Loucy (cell line): ENCODE results near the gene SVEP1.

ENCODE experiments used
- H2AFZ ChIP-seq: fragments of 200-600 bp; sonication (generic); 2 replicates; pipeline ENCODE4 v1.6.0; 2016; ENCODE audit warnings: antibody characterized with exemption, mild to moderate bottlenecking, low read length, moderate library complexity
- H3F3A ChIP-seq: fragments of 200-600 bp; 2 replicates; pipeline ENCODE4 v1.6.0; 2016; ENCODE audit warnings: antibody characterized with exemption, low read depth, mild to moderate bottlenecking
- H3K27me3 ChIP-seq: fragments of 200-600 bp; sonication (generic); 2 replicates; pipeline ENCODE4 v1.6.1; 2014; ENCODE audit warnings: low read length, mild to moderate bottlenecking; ENCODE audit not compliant: insufficient read depth, poor library complexity, severe bottlenecking
- H3K36me3 ChIP-seq: fragments of 200-600 bp; sonication (generic); 2 replicates; pipeline ENCODE4 v1.6.1; 2016; ENCODE audit warnings: low read length; ENCODE audit not compliant: insufficient read depth
- H3K4me1 ChIP-seq: fragments of 200-600 bp; sonication (generic); 2 replicates; pipeline ENCODE4 v1.5.1; 2014; ENCODE audit warnings: low read length, mild to moderate bottlenecking; ENCODE audit not compliant: insufficient read depth, poor library complexity, severe bottlenecking
- H3K4me2 ChIP-seq: fragments of 200-600 bp; sonication (generic); 2 replicates; pipeline ENCODE4 v1.6.0; 2014; ENCODE audit warnings: antibody characterized with exemption, low read length, low read depth, mild to moderate bottlenecking; ENCODE audit not compliant: poor library complexity, severe bottlenecking
- H3K4me3 ChIP-seq: fragments of 200-600 bp; sonication (generic); 2 replicates; pipeline ENCODE4 v1.5.1; 2014; ENCODE audit warnings: low read length, mild to moderate bottlenecking, mixed read lengths; ENCODE audit not compliant: poor library complexity, severe bottlenecking
- H3K79me2 ChIP-seq: fragments of 200-600 bp; sonication (generic); 2 replicates; pipeline ENCODE4 v1.6.1; 2014; ENCODE audit warnings: low read length; ENCODE audit not compliant: insufficient read depth
- H3K9ac ChIP-seq: fragments of 200-600 bp; sonication (generic); 2 replicates; pipeline ENCODE4 v1.6.0; 2014; ENCODE audit warnings: mild to moderate bottlenecking, low read depth, low read length, moderate library complexity; ENCODE audit not compliant: poor library complexity, severe bottlenecking
- H3K9me2 ChIP-seq: fragments of 200-600 bp; sonication (generic); replicated peaks from 2 replicates; pipeline ENCODE4 v1.6.1; 2016; ENCODE audit warnings: low read depth, low read length, mixed read lengths
- H3K9me3 ChIP-seq: fragments of 200-600 bp; sonication (generic); 2 replicates; pipeline ENCODE4 v1.6.1; 2014; ENCODE audit warnings: mild to moderate bottlenecking, antibody characterized with exemption, low read length, low read depth; ENCODE audit not compliant: insufficient read depth
- H4K20me1 ChIP-seq: fragments of 200-600 bp; sonication (generic); 2 replicates; pipeline ENCODE4 v1.6.0; 2014; ENCODE audit warnings: antibody characterized with exemption, low read length, mild to moderate bottlenecking; ENCODE audit not compliant: insufficient read depth, poor library complexity, severe bottlenecking
- EZH2phosphoT487 ChIP-seq: fragments of 200-600 bp; IDR thresholded peaks from 2 replicates; pipeline ENCODE4 v1.6.1; 2018; ENCODE audit warnings: antibody characterized with exemption, mild to moderate bottlenecking, moderate library complexity, borderline replicate concordance
- TF ChIP-seq, protein P1 (sequence below): fragments of 200-600 bp; sonication (generic); conservative IDR thresholded peaks from 2 replicates; pipeline ENCODE4 v1.5.1; 2014; ENCODE audit warnings: mild to moderate bottlenecking, antibody characterized with exemption, low read length

Gene SVEP1

DNA sequence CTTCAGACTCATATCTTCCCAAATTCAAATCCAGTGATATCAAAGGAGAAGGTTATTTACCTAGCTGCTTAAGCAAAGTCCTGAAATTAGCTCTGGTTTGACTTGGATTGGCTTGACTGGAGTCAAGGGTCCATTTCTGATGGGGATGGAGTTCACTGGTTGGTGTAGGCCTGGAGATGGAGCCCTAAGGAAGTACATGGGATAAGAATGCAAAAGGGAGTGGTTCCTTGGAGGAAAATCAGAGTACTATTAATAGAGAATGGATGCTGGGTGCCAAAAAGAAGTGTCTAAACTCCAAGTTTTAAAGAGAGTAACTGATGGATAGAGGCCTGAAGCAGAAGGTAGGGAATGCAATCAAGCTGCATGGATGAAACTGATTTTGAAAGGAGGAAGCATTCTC is 255.7 kb downstream of the SVEP1 start:
- no peaks in the 10 kb centered on the region for H3K27me3 ChIP-seq
- TF ChIP-seq, protein P1, sequence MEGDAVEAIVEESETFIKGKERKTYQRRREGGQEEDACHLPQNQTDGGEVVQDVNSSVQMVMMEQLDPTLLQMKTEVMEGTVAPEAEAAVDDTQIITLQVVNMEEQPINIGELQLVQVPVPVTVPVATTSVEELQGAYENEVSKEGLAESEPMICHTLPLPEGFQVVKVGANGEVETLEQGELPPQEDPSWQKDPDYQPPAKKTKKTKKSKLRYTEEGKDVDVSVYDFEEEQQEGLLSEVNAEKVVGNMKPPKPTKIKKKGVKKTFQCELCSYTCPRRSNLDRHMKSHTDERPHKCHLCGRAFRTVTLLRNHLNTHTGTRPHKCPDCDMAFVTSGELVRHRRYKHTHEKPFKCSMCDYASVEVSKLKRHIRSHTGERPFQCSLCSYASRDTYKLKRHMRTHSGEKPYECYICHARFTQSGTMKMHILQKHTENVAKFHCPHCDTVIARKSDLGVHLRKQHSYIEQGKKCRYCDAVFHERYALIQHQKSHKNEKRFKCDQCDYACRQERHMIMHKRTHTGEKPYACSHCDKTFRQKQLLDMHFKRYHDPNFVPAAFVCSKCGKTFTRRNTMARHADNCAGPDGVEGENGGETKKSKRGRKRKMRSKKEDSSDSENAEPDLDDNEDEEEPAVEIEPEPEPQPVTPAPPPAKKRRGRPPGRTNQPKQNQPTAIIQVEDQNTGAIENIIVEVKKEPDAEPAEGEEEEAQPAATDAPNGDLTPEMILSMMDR: no peak
- TF ChIP-seq EZH2phosphoT487: no peak
- H3K4me1 ChIP-seq: no peaks in the 10 kb centered on the region
- H3K9me2 ChIP-seq: no peaks in the 10 kb centered on the region
- no peak overlapping the region for H3K4me2 ChIP-seq
- no peaks in the 10 kb centered on the region for H3K79me2 ChIP-seq
- H3K9ac ChIP-seq: no peak overlapping the region
- H3K4me3 ChIP-seq: no peak overlapping the region
- no peaks in the 10 kb centered on the region for H3K9me3 ChIP-seq
- no peaks in the 10 kb centered on the region for H3F3A ChIP-seq
- H4K20me1 ChIP-seq: no peaks in the 10 kb centered on the region
- no peak overlapping the region for H2AFZ ChIP-seq
- H3K36me3 ChIP-seq: no peaks in the 10 kb centered on the region

DNA sequence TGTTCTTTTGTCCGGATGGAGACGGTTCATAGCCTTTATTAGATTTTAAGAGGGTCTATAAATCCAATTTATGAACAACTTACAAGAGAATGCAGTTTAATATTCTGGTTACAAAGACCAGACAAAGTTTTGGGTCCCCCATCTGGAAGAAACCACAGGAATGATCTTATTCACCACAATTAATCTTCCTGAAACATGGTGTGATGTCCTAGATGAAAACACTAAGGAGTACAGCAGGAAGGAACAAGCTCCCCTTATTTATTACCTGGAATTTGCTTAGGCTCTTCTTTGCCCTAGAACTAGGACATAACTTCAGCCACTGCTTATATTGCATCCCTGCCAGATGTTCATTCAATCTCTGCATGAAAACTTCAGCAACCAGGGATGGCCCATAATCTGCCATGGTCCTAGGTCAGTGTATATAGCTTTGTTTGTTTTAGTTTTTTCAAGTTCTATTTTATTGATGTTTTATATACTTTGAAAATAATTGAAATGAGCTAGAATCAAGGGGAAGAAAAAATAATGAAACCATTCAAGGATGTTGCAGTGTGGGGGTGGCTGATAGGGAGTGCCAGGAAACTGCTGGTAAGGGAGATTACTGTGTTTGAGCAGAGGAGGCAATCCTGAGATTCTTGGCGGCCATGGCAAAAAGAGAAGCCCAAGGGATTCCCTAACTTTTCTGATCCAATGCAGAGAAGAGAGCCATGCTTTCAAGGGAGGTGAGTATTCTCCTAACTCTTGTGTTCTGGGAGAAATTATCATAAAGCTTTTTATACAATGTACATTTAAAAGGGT is 258.7 kb downstream of the SVEP1 start:
- H3K36me3 ChIP-seq: no peaks in the 10 kb centered on the region
- H4K20me1 ChIP-seq: no peaks in the 10 kb centered on the region
- no peak overlapping the region for H3K9ac ChIP-seq
- H3K9me2 ChIP-seq: no peaks in the 10 kb centered on the region
- H3K27me3 ChIP-seq: no peaks in the 10 kb centered on the region
- no peak for TF ChIP-seq EZH2phosphoT487
- TF ChIP-seq, protein P1: no peak
- H3K4me3 ChIP-seq: no peak overlapping the region
- H3K4me2 ChIP-seq: no peak overlapping the region
- no peaks in the 10 kb centered on the region for H3K4me1 ChIP-seq
- H3F3A ChIP-seq: no peaks in the 10 kb centered on the region
- no peak overlapping the region for H2AFZ ChIP-seq
- H3K9me3 ChIP-seq: no peaks in the 10 kb centered on the region
- H3K79me2 ChIP-seq: no peaks in the 10 kb centered on the region

DNA sequence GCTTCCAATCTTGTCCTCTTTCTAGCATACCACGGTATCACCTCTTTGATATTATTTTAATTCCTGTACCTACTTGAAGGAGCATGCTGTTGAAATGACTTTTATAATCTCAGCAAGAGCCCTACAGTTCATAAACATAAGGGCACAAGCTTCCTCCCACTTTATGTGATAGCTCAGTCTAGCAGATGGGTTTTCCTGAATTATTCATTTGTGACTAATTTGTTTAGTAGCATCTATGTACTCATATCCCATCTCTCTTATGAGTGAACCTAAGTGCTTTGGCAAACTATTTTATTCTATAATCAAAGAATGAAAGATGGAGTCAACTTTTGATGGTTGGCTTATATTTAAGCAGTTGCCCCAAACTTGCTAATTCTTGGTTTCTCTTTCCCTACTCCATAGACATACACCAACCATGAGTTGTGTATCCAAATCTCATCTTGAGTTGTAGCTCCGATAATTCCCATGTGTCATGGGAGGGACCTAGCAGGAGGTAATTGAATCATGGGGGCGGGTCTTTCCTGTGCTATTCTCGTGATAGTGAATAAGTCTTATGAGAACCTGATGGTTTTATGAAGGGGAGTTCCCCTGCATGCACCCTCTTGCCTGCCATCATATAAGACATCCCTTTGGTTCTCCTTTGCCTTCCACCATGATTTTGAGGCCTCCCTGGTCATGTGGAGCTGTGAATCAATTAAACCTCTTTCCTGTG is 259.6 kb downstream of the SVEP1 start:
- no peaks in the 10 kb centered on the region for H3F3A ChIP-seq
- H3K4me1 ChIP-seq: no peaks in the 10 kb centered on the region
- H3K27me3 ChIP-seq: no peaks in the 10 kb centered on the region
- H3K4me3 ChIP-seq: no peak overlapping the region
- H3K9me3 ChIP-seq: no peaks in the 10 kb centered on the region
- no peak overlapping the region for H2AFZ ChIP-seq
- no peak overlapping the region for H3K4me2 ChIP-seq
- H3K79me2 ChIP-seq: no peaks in the 10 kb centered on the region
- no peaks in the 10 kb centered on the region for H3K36me3 ChIP-seq
- H3K9me2 ChIP-seq: no peaks in the 10 kb centered on the region
- H4K20me1 ChIP-seq: no peaks in the 10 kb centered on the region
- TF ChIP-seq, protein P1: no peak
- no peak for TF ChIP-seq EZH2phosphoT487
- no peak overlapping the region for H3K9ac ChIP-seq
